HG03460 (cell line): ENCODE data around the gene EXOC4.

Experiments
- ATAC-seq: cut with Tn5 transposase; IDR thresholded peaks from one replicate; pipeline ENCODE4 v1.9.1; 2021; ENCODE audit not compliant: unreplicated experiment

Gene EXOC4

DNA sequence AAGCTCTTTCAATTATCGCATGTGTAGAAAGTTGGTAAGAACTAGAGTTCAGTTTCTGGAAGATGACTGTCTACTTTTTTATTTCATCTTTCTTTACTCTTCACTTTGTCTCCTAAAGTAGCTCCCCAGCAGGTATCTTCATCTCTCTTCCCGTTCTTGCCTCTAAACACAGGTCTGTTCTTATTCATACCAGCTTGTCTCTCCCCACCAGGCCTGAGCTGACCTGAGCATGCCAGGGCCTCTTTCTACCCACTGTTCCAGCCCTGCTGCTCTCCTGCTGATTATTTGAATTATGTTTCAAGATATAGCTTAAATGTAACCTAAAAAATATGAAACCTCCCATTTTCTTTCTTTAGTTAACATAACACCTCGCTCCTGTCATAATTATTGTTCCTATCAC, 488.2 kb downstream of the EXOC4 start:
- ATAC-seq, result no peak

GRCh38 chr7:133741703-133742102, 488.8 kb downstream of the EXOC4 start:
- no peak for ATAC-seq

DNA sequence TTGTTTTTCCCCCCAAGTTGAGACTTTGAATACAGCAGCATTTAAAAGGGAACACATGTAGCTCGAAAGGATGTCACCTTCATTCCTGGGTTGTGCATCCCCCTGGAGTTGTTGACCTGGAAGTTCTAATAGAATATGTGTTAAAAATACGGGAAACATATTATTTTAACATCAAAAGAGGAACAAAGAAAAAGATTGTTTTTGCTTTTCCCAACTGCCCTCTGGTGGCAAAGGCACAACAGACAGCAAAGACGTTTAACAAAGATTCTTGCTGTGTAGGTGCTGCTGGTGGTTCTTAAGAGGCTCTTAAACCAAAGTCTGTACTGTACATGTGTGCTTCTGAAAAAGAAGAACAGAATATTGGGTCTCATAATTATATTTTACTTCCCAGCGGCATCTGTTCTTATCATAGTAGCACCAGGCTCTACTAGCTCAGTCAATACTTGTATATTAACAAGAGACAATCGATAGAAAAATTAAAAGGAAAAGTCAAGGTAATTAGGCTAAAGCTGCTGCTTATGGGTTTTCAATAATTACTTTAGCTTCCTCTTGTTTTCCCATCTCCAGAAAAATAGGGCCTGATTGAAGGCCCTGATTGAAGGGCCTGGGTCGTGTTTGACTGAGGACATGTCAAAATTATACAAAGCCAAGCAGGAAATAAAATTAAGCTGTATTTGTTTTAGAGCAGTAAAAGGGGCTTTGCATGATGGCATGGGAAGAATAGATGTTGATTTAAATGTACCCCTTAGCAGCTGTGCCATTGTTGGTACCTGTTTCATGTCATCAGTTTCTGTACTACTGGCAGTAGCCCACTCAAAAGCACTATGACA, 490.0 kb downstream of the EXOC4 start:
- no peak for ATAC-seq

GRCh38 chr7:133744451-133744850, 491.6 kb downstream of the EXOC4 start:
- no peak for ATAC-seq

GRCh38 chr7:133746305-133746704, 493.4 kb downstream of the EXOC4 start:
- ATAC-seq, result no peak

- ATAC-seq, result no peak
Measured at GRCh38 chr7:133746847-133747246, 494.0 kb downstream of the EXOC4 start.

- ATAC-seq, result no peak
Measured at GRCh38 chr7:133748443-133749407, 495.8 kb downstream of the EXOC4 start.

- ATAC-seq, result no peak
Measured at GRCh38 chr7:133750287-133750686, 497.4 kb downstream of the EXOC4 start.

DNA sequence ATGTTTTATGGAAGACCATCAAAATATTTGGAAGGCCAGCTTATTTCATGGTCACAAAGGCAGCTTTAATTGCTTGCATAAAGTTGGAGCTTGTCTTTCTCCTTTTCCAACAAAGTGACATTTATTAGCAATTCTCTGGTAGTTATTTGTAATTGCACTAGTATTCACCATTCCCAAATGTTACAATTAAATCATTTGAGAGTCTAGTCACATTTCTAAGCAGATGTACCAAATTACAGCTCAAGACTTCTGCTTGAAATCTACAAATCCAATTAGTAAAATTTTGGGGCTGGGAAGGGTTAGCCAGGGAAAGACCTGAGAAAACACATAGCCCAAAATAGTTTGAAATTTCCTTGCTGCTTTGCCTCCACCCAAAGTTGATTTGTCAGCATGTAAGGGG, 498.2 kb downstream of the EXOC4 start:
- ATAC-seq, result no peak

- ATAC-seq, result no peak
Measured at GRCh38 chr7:133753513-133753912, 500.6 kb downstream of the EXOC4 start.

DNA sequence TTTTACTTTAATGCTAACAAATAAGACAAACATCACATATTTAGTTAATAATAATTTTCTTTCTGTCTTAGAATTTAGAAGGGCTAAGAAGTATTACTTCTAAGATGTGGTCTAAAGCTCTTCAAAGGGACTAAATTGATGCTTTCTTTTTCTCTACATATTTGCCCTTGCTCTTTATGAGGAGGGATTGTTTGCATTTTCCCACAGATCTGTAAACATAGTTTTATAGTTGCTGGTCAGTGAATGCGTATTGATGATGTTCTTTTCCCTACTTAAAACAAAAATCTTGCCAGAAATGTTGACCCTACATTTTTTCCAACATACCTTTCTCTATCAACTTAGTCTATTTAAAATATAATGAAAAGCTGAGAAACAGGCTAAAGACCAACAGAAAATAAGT, 501.8 kb downstream of the EXOC4 start:
- no peak for ATAC-seq

DNA sequence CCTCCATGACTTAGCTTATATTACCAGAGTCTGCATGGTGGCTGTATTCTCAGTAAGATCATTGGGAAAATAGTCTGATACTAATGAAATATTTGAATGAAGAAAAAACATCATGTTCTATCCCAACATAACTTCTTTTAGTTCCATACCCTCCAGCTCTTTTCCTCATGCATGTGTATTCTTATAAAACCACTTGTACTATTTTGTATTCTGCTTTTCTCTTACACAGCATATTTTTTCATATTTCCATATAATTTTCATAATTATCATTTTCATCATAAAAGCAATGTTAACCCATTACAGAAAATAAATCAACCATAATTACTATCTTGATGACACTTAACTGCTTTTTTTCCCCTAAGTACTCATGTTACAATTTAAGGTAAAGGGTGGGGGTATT, 503.0 kb downstream of the EXOC4 start:
- no peak for ATAC-seq

DNA sequence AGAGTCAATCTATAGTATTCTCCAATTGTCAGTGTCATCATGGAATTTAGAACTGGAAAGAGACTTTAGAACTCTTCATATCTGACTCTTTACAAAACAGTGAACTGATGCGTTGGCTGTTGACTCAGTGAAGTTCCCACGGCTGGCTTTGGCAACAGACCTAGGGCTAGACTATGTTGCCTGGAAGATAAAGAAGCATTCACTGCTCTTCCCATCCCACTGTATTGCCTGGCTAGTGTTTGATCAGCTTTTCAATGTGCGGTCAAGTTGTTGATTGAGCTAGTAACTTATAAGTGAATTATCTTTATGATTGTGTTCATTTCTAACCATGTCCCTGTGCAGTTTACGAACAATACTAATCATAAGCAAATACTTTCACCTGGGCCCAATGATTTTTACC, 508.6 kb downstream of the EXOC4 start:
- ATAC-seq, result no peak

GRCh38 chr7:133763076-133763640, 510.3 kb downstream of the EXOC4 start:
- ATAC-seq, result no peak

DNA sequence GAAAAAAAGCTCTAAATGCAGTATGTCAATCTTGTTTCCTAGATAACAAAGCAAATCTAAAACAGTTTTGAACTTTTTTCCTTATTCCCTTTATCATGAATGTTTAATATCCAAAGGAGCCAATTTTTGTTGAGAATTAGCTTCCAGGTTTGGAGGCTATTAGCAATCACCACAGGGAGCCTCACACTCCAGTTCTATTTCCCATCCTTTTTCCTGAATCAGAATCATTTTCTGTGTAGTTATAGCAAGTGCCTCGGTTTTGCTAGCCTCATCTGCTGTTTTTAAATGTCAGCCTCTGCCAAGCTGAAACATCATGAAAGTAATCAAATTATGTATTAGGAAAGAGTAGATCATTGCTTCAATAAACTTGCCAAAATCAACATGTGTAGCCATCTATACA, 516.8 kb downstream of the EXOC4 start:
- ATAC-seq, result no peak

GRCh38 chr7:133770863-133771492, 518.1 kb downstream of the EXOC4 start:
- no peak for ATAC-seq

GRCh38 chr7:133771788-133772419, 519.0 kb downstream of the EXOC4 start:
- ATAC-seq, result no peak

DNA sequence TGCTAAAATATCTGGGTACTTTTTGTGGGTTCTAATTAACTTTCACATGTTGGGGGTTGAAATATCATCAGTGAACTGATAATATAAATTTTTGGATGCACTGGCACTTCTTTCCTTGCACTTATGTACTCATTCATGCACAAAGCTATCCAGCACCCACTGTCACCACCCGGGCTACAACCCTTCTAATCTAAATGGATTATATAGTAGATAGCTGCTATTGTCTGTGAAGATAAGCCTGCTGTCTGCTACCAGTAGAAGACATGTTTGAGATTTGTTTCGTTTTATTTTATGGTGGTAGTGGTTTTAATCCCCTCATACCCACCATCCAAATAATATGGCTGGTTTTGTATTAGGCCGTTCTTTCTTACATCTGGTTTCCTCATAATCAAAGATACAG, 520.7 kb downstream of the EXOC4 start:
- no peak for ATAC-seq

DNA sequence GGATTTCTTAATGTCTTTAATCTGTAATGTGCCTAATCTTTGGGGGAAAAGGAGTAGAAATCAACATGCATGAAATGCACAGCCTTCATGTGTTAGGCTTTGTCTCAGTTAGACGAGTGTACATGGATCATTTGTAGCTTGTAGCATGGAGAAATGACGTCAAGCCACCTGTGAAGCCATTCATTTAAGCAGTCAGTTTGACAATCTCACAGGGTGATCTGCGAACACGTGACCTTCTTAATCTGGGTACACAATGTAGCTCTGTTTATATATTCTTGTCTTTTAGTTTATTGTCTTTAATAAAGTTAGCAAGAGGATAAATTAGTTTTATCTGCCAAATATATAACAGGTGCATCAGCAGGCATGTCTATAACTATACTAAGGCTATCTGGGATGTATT, 522.3 kb downstream of the EXOC4 start:
- ATAC-seq, result no peak

DNA sequence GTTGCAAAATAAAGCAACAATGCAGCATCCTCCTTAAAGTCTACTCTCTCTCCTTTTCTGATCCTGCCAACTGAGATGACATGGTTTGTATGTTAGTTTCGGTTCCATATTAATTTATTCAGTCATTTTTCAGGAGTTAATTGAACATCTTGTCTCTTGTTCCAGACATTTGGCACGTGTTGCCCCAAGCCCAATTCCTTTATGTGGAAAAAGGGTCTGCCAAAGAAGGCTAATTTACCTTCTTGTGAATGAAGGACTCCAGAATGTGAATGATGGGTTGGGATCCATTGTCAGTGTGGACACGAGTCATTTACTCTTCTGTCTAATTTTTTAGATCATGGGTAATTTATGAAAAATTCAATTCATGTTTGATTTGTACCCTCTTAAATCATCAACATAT, 523.4 kb downstream of the EXOC4 start:
- ATAC-seq, result no peak

DNA sequence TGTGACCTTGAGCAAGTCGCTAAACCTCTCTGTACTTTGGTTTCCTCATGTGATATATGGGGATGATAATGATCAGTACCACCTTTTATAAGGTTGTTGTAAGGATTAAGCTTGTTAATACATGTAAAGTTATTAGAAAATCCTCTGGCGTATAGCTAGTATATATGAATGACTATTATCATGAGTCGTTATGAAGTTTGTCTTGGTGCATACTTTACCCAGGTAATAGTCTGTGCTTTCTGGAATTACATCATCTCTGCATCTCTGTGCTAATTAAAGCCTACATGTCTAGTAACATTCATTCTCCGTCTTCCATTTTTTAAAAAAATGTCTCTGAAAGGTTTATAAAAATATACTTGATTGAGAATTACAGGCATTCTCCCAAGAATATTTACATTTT, 524.8 kb downstream of the EXOC4 start:
- ATAC-seq, result no peak
